Measurements from ENCODE around the gene LANCL1.
"Not testable (repeated sequence)": the region's sequence is repeated elsewhere in the genome, so short reads cannot be mapped to it uniquely, and the experiment has no call there.

LANCL1 gene

DNA sequence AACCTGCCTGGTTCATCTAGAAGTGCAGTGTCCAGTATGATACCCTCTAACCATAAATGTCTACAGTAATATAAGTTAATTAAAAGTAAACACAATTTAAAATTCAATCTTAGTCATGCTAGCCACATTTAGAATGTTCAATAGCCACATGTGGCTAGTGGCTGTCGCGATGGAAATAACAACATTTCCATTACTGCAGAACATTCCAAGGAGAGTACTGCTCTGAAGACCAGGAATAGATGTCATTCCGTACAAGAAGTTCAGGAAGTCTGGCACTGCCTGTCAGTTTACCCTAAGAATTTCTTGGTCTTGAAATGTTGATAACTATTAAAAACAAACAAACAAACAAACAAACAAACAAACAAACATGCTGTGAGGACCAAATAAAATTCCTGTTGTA is 17.2 kb downstream of the LANCL1 start:
- Histone ChIP-seq H3K36me3 (ENCODE audit: control insufficient read depth, insufficient read depth, low read length) (peaks cover 51% of the 10 kb centered on the region), H3K4me3 (ENCODE audit: extremely low read depth, insufficient read depth, low read length, poor library complexity, severe bottlenecking) (no peak overlapping the region), H3K9me3 (ENCODE audit: control insufficient read depth, low read length) (no peaks in the 10 kb centered on the region), H3K4me1 (ENCODE audit: control insufficient read depth, insufficient read depth, low read length, poor library complexity, severe bottlenecking) (no peaks in the 10 kb centered on the region), H3K27ac (ENCODE audit: low read depth, low read length, severe bottlenecking) (no peak overlapping the region)
- 100% methylated on average over 2 of the region's 3 CpGs; no CpG with 5 or more reads in 1 of the 2 experiments for WGBS, 2 experiments (ENCODE audit: insufficient coverage in 2 of 2)

DNA sequence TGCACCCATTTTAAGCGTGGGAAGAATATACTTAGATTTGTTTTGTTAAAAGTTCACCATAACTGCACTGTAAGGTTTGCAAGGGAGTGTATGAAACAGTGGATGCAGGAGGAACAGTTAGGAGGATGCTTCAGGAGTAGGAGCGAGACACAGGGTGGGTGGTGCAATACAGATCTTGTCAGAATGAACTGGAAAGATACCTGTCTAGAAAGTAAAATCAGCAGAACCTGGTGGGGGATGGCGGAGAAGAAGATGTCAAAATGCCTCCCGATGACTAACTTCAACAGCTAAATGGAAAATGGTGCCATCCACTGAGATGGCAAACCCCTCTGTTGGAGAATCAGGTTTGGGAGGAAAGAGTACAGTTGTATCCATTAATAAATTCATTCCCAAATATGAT is 18.2 kb downstream of the LANCL1 start:
- no peak overlapping the region for H3K27ac ChIP-seq (ENCODE audit: low read depth, low read length, severe bottlenecking)
- H3K36me3 ChIP-seq (ENCODE audit: control insufficient read depth, insufficient read depth, low read length) = peaks cover 57% of the 10 kb centered on the region
- no peaks in the 10 kb centered on the region for H3K9me3 ChIP-seq (ENCODE audit: control insufficient read depth, low read length)
- WGBS, 2 experiments (ENCODE audit: insufficient coverage in 2 of 2) = 93 to 96% methylated on average over 2 to 3 of the region's 4 CpGs
- H3K4me1 ChIP-seq (ENCODE audit: control insufficient read depth, insufficient read depth, low read length, poor library complexity, severe bottlenecking) = no peaks in the 10 kb centered on the region
- H3K4me3 ChIP-seq (ENCODE audit: extremely low read depth, insufficient read depth, low read length, poor library complexity, severe bottlenecking) = no peak overlapping the region

DNA sequence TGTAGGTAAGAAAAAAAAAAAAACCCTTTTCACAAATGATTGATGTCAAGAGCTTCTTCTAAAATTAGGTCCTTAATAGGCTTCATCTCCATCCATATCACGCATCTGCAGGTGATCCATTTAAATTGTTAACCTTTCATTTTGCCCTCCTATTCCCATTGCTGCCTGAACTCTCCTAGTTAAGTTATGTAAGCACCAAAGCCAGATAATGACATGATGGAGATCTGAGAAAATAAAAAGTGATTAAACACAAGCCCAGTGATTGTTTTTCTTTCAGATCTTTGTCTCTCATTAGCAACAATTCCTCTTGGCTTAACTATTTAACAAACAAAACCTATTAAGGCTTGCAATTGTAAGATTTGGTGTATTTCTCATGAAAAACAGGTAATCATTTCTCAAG is 20.0 kb downstream of the LANCL1 start:
- 100% methylated on average over 1 of the region's 1 CpG; no CpG with 5 or more reads in 1 of the 2 experiments for WGBS, 2 experiments (ENCODE audit: insufficient coverage in 2 of 2)
- Histone ChIP-seq H3K9me3 (ENCODE audit: control insufficient read depth, low read length) (no peaks in the 10 kb centered on the region), H3K4me3 (ENCODE audit: extremely low read depth, insufficient read depth, low read length, poor library complexity, severe bottlenecking) (no peak overlapping the region), H3K4me1 (ENCODE audit: control insufficient read depth, insufficient read depth, low read length, poor library complexity, severe bottlenecking) (no peaks in the 10 kb centered on the region), H3K27ac (ENCODE audit: low read depth, low read length, severe bottlenecking) (no peak overlapping the region), H3K36me3 (ENCODE audit: control insufficient read depth, insufficient read depth, low read length) (peaks cover 51% of the 10 kb centered on the region)

DNA sequence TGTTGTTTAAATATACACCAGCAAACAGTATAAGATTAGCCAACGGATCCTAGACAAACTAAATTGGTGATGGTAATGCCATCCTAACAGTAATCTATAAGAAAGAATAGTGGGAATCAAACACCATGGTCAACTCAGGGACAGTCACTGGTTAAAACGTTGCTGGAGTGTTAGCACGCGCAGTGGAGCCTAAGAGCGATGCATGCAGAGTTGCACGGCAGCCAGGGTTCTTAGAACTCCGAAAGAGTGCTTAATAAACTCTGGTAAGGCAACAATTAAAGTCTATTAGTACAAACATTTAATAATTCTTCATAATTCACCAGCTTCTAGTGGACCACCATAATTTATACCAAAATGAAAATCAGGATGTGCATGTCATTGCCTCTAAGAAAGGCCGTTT is 22.2 kb downstream of the LANCL1 start:
- Histone ChIP-seq H3K9me3 (ENCODE audit: control insufficient read depth, low read length) (no peaks in the 10 kb centered on the region), H3K4me3 (ENCODE audit: extremely low read depth, insufficient read depth, low read length, poor library complexity, severe bottlenecking) (no peak overlapping the region), H3K4me1 (ENCODE audit: control insufficient read depth, insufficient read depth, low read length, poor library complexity, severe bottlenecking) (no peaks in the 10 kb centered on the region), H3K27ac (ENCODE audit: low read depth, low read length, severe bottlenecking) (no peak overlapping the region), H3K36me3 (ENCODE audit: control insufficient read depth, insufficient read depth, low read length) (peaks cover 41% of the 10 kb centered on the region)
- WGBS, 2 experiments (ENCODE audit: insufficient coverage in 2 of 2) = 86 to 92% methylated on average over 3 to 5 of the region's 8 CpGs

DNA sequence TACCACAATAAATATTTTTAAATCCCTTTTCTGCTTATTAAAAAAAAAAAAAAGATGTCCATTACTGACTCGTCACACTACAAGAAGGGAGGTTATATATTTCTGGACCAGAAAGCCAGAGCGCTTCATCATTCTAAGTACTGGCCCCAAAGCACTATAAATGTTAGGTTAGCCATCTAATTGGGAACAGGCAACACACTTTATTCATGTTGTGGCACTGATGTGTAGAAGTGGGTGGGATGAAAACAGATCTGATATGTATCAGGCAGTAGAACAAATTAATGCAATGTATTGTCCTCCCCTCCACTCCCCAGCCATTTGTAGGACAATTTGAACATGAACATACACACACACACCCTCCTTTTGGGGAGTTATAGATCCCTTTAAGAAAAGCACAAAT is 24.4 kb downstream of the LANCL1 start:
- WGBS, 2 experiments (ENCODE audit: insufficient coverage in 2 of 2) = 100% methylated on average over 2 of the region's 2 CpGs; no CpG with 5 or more reads in 1 of the 2 experiments
- no peak overlapping the region for H3K27ac ChIP-seq (ENCODE audit: low read depth, low read length, severe bottlenecking)
- peaks cover 28% of the 10 kb centered on the region for H3K36me3 ChIP-seq (ENCODE audit: control insufficient read depth, insufficient read depth, low read length)
- H3K9me3 ChIP-seq (ENCODE audit: control insufficient read depth, low read length) = no peaks in the 10 kb centered on the region
- H3K4me3 ChIP-seq (ENCODE audit: extremely low read depth, insufficient read depth, low read length, poor library complexity, severe bottlenecking) = no peak overlapping the region
- H3K4me1 ChIP-seq (ENCODE audit: control insufficient read depth, insufficient read depth, low read length, poor library complexity, severe bottlenecking) = no peaks in the 10 kb centered on the region

DNA sequence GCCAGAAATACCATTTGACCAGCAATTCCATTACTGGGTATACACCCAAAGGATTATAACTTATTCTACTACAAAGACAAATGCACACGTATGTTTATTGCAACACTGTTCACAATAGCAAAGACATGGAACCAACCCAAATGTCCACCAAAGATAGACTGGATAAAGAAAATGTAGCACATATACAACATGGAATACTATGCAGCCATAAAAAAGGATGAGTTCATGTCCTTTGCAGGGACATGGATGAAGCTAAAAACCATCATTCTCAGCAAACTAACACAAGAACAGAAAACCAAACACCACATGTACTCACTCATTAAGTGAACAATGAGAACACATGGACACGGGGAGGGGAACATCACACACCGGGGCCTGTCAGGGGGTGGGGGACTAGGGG is 25.6 kb downstream of the LANCL1 start:
- WGBS, 2 experiments (ENCODE audit: insufficient coverage in 2 of 2) = 100% methylated on average over 1 of the region's 3 CpGs; no CpG with 5 or more reads in 1 of the 2 experiments
- H3K4me3 ChIP-seq (ENCODE audit: extremely low read depth, insufficient read depth, low read length, poor library complexity, severe bottlenecking); H3K9me3 ChIP-seq (ENCODE audit: control insufficient read depth, low read length); H3K4me1 ChIP-seq (ENCODE audit: control insufficient read depth, insufficient read depth, low read length, poor library complexity, severe bottlenecking); H3K27ac ChIP-seq (ENCODE audit: low read depth, low read length, severe bottlenecking): not testable (repeated sequence)
- peaks cover 23% of the 10 kb centered on the region for H3K36me3 ChIP-seq (ENCODE audit: control insufficient read depth, insufficient read depth, low read length)

DNA sequence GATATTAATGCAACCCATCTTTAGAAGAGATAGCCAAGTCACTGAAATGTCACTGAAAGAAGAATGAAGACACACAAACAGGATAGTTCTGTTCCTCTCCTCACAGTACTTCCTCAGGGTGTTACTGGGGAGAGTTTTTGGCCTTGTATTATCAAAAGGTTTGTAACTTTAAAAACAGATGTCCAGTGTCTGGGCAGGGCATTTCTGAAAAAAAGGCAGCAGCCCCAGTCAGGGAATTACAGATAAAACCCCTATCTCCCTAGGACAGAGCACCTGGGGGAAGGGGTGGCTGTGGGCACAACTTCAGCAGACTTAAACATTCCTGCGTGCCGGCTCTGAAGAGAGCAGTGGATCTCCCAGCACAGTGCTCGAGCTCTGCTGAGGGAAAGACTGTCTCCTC is 30.8 kb downstream of the LANCL1 start:
- H3K27ac ChIP-seq (ENCODE audit: low read depth, low read length, severe bottlenecking) = no peak overlapping the region
- 89 to 90% methylated on average over 3 of the region's 3 CpGs for WGBS, 2 experiments (ENCODE audit: insufficient coverage in 2 of 2)

DNA sequence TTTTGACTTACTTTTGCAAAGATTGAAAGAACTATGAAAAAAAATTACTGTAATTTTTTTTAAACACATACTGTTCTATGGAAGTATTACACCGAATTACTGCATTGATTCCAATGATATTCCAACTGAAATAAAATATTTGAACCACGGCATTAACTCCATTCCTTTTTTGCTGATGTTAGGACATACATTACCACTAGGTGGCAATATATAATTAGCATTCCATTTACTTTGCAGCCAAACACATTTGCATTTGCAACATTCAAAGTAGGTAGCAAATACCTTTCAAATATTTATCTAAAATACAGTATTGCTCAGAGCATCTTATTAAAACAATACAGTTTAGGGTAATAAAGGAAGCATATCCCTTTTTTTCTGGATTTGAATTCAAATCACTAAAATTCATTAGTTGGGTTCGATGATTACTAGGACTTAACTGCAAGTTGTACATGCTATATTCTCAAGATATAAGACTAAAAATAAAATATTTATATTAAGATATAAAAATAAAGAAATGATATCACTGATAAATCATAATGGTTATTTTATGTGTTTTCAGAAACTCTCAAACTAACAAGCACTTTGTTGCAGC is 31.3 kb downstream of the LANCL1 start:
- Histone ChIP-seq H3K36me3 (ENCODE audit: control insufficient read depth, insufficient read depth, low read length) (no peaks in the 10 kb centered on the region), H3K9me3 (ENCODE audit: control insufficient read depth, low read length) (no peaks in the 10 kb centered on the region), H3K4me3 (ENCODE audit: extremely low read depth, insufficient read depth, low read length, poor library complexity, severe bottlenecking) (no peak overlapping the region), H3K4me1 (ENCODE audit: control insufficient read depth, insufficient read depth, low read length, poor library complexity, severe bottlenecking) (no peaks in the 10 kb centered on the region), H3K27ac (ENCODE audit: low read depth, low read length, severe bottlenecking) (no peak overlapping the region)
- WGBS, 2 experiments (ENCODE audit: insufficient coverage in 2 of 2) = no CpG with 5 or more reads among the region's 3 CpGs

More for the DNA sequence above, 30.8 kb downstream of the LANCL1 start:
- no peaks in the 10 kb centered on the region for H3K4me1 ChIP-seq (ENCODE audit: control insufficient read depth, insufficient read depth, low read length, poor library complexity, severe bottlenecking)
- no peak overlapping the region for H3K4me3 ChIP-seq (ENCODE audit: extremely low read depth, insufficient read depth, low read length, poor library complexity, severe bottlenecking)
- H3K9me3 ChIP-seq (ENCODE audit: control insufficient read depth, low read length) = no peaks in the 10 kb centered on the region
- no peaks in the 10 kb centered on the region for H3K36me3 ChIP-seq (ENCODE audit: control insufficient read depth, insufficient read depth, low read length)

DNA sequence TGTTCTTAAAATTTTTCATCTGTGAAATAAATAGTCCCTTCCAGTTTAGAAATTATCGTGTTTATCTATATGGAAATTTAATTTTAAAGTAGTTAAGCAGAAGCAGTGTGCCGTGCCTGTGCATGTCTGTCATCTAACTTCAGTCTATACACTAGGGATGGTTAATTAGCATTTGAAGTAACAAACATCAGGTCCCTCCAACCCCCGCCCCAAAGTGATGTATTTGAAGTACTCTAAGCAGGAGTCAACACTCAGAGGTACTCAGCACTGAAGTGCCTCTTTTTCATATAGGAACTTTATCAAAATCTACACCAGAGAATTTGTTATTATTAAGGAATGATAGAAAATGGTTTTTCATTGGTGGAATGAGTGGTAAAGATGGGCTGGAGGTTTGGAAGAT is 33.0 kb downstream of the LANCL1 start:
- no peaks in the 10 kb centered on the region for H3K4me1 ChIP-seq (ENCODE audit: control insufficient read depth, insufficient read depth, low read length, poor library complexity, severe bottlenecking)
- H3K9me3 ChIP-seq (ENCODE audit: control insufficient read depth, low read length) = no peaks in the 10 kb centered on the region
- no peak overlapping the region for H3K27ac ChIP-seq (ENCODE audit: low read depth, low read length, severe bottlenecking)
- peaks cover 13% of the 10 kb centered on the region for H3K36me3 ChIP-seq (ENCODE audit: control insufficient read depth, insufficient read depth, low read length)
- WGBS, 2 experiments (ENCODE audit: insufficient coverage in 2 of 2) = no CpG with 5 or more reads among the region's 3 CpGs
- no peak overlapping the region for H3K4me3 ChIP-seq (ENCODE audit: extremely low read depth, insufficient read depth, low read length, poor library complexity, severe bottlenecking)

DNA sequence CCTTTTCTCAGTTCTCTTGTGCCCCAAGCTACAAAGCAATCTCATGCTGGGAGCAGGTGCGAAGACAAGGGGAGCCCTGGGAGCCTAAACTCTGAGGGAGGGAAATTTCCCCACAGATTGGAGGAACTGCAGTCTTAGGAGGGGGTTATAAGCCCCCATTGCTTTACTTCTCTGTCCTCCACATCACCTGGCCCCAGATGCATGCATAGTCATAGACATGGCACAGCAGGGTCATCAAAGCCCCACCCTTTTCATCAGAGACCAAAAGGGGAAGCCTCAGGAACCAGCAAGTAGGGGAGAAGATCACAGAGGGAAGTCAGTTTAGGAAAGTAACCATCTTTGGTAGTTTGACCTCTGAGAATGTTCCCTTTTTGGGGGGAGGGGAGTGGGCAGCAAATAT is 33.7 kb downstream of the LANCL1 start:
- no CpG with 5 or more reads among the region's 1 CpG for WGBS, 2 experiments (ENCODE audit: insufficient coverage in 2 of 2)
- Histone ChIP-seq H3K36me3 (ENCODE audit: control insufficient read depth, insufficient read depth, low read length) (peaks cover 13% of the 10 kb centered on the region), H3K27ac (ENCODE audit: low read depth, low read length, severe bottlenecking) (no peak overlapping the region), H3K9me3 (ENCODE audit: control insufficient read depth, low read length) (no peaks in the 10 kb centered on the region), H3K4me3 (ENCODE audit: extremely low read depth, insufficient read depth, low read length, poor library complexity, severe bottlenecking) (no peak overlapping the region), H3K4me1 (ENCODE audit: control insufficient read depth, insufficient read depth, low read length, poor library complexity, severe bottlenecking) (no peaks in the 10 kb centered on the region)

DNA sequence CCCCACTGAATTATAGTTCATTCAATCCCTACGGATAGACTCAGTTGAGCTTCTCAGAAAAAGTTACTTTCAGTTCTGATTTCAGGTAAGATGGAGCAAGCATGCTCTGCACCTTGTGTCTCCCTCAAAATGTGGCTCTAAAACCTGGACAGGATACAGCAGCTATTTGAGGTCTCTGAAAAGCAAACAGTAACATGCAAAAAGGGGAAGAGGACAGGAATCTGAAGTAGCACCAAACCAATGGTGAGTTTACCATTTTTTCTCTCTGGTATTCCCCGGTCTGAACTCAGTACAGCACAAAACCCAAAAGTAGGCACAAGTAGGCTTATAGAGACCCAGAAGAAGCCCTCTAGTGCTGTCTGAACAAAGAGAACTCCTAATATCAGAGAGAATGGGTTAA is 34.1 kb downstream of the LANCL1 start:
- 100% methylated on average over 2 of the region's 2 CpGs for WGBS, 2 experiments (ENCODE audit: insufficient coverage in 2 of 2)
- Histone ChIP-seq H3K9me3 (ENCODE audit: control insufficient read depth, low read length) (no peaks in the 10 kb centered on the region), H3K4me3 (ENCODE audit: extremely low read depth, insufficient read depth, low read length, poor library complexity, severe bottlenecking) (no peak overlapping the region), H3K27ac (ENCODE audit: low read depth, low read length, severe bottlenecking) (no peak overlapping the region), H3K36me3 (ENCODE audit: control insufficient read depth, insufficient read depth, low read length) (peaks cover 16% of the 10 kb centered on the region), H3K4me1 (ENCODE audit: control insufficient read depth, insufficient read depth, low read length, poor library complexity, severe bottlenecking) (no peaks in the 10 kb centered on the region)
